Neural progenitor cell (in vitro differentiated cells): Measurements from ENCODE around the gene OPRL1. TPM values are rescaled to one million over a fixed set of nuclear protein-coding genes. Genes with fewer than 3 reads are reported as not detected.

Experiments used
- DNase-seq: peaks from one replicate; pipeline ENCODE4 v3.0.0-alpha.2; 2016; ENCODE audit warnings: low spot score
- H2AFZ ChIP-seq: fragments of 200-600 bp; sonication (generic); replicated peaks from 2 replicates; pipeline ENCODE4 v1.6.1; 2016; ENCODE audit warnings: antibody characterized with exemption
- H3F3A ChIP-seq: fragments of 200-600 bp; sonication (generic); 2 replicates; pipeline ENCODE4 v1.6.1; 2016; ENCODE audit warnings: antibody characterized with exemption, low read depth
- H3K27ac ChIP-seq: fragments of 200-600 bp; sonication (generic); 2 replicates; pipeline ENCODE4 v1.5.1; 2016; ENCODE audit warnings: mild to moderate bottlenecking
- H3K27me3 ChIP-seq: fragments of 200-600 bp; sonication (generic); 2 replicates; pipeline ENCODE4 v1.6.1; 2016; ENCODE audit warnings: mild to moderate bottlenecking, moderate library complexity
- H3K36me3 ChIP-seq: fragments of 200-600 bp; sonication (generic); 2 replicates; pipeline ENCODE4 v1.5.1; 2016
- H3K4me1 ChIP-seq: fragments of 200-600 bp; sonication (generic); 2 replicates; pipeline ENCODE4 v1.6.1; 2016; ENCODE audit warnings: mixed run types
- H3K4me2 ChIP-seq: fragments of 200-600 bp; sonication (generic); 2 replicates; pipeline ENCODE4 v1.6.1; 2016
- H3K4me3 ChIP-seq: fragments of 200-600 bp; sonication (generic); 2 replicates; pipeline ENCODE4 v1.5.1; 2016
- H3K79me2 ChIP-seq: fragments of 200-600 bp; sonication (generic); 2 replicates; pipeline ENCODE4 v1.6.1; 2016; ENCODE audit warnings: low read depth
- H3K9ac ChIP-seq: fragments of 200-600 bp; sonication (generic); 2 replicates; pipeline ENCODE4 v1.6.1; 2016
- H3K9me3 ChIP-seq: fragments of 200-600 bp; sonication (generic); 2 replicates; pipeline ENCODE4 v1.5.1; 2016; ENCODE audit warnings: low read depth
- H4K20me1 ChIP-seq: fragments of 200-600 bp; sonication (generic); 2 replicates; pipeline ENCODE4 v1.6.1; 2016; ENCODE audit warnings: low read depth
- H3K27ac Mint-ChIP-seq: 3 replicates; pipeline ENCODE4 v1.8.0; 2021; ENCODE audit warnings: mixed read lengths
- H3K27me3 Mint-ChIP-seq: 2 replicates; pipeline ENCODE4 v1.8.0; 2022; ENCODE audit warnings: low read depth, mild to moderate bottlenecking, inconsistent platforms, moderate library complexity, mixed read lengths; ENCODE audit not compliant: insufficient read depth
- H3K36me3 Mint-ChIP-seq: 3 replicates; pipeline ENCODE4 v1.8.0; 2021; ENCODE audit warnings: mixed read lengths
- H3K4me1 Mint-ChIP-seq: 3 replicates; pipeline ENCODE4 v1.8.0; 2021; ENCODE audit warnings: mixed read lengths
- H3K4me3 Mint-ChIP-seq: 3 replicates; pipeline ENCODE4 v1.8.0; 2021; ENCODE audit warnings: mild to moderate bottlenecking, moderate library complexity, mixed read lengths
- H3K9me3 Mint-ChIP-seq: 3 replicates; pipeline ENCODE4 v1.8.0; 2020; ENCODE audit warnings: mixed read lengths
- CTCF ChIP-seq: fragments of 200-600 bp; sonication (generic); IDR thresholded peaks from 2 replicates; pipeline ENCODE4 v1.5.1; 2017; ENCODE audit warnings: antibody characterized with exemption, mild to moderate bottlenecking
- EZH2 ChIP-seq: fragments of 200-600 bp; sonication (generic); IDR thresholded peaks from 2 replicates; pipeline ENCODE4 v1.6.1; 2017; ENCODE audit warnings: antibody characterized with exemption, mild to moderate bottlenecking, moderate library complexity
- EZH2phosphoT487 ChIP-seq: fragments of 200-600 bp; sonication (generic); IDR thresholded peaks from 2 replicates; pipeline ENCODE4 v1.6.1; 2017; ENCODE audit warnings: antibody characterized with exemption
- total RNA-seq: library from RNA; depleted of rRNA; stranded (reverse); fragments of >200 nt; gene quantifications from 2 replicates; pipeline ENCODE4 v1.2.3, GENCODE V29; 2015; ENCODE audit warnings: low replicate concordance

Gene OPRL1
- total RNA-seq, 1 donor from 2014 or later = 1.3 TPM

- no peak for DNase-seq
- no peaks in the 10 kb centered on the region for H3K9me3 ChIP-seq
- H3K27me3 ChIP-seq = peaks cover 3% of the 10 kb centered on the region
- Mint-ChIP-seq H3K27ac (no peak overlapping the region), H3K27me3 (peaks cover 20% of the 10 kb centered on the region), H3K9me3 (no peaks in the 10 kb centered on the region), H3K4me1 (peaks cover 2% of the 10 kb centered on the region), H3K4me3 (no peak overlapping the region), H3K36me3 (no peaks in the 10 kb centered on the region)
- no peaks in the 10 kb centered on the region for H3K36me3 ChIP-seq
- no peak overlapping the region for H2AFZ ChIP-seq
- no peaks in the 10 kb centered on the region for H3K79me2 ChIP-seq
- no peaks in the 10 kb centered on the region for H3F3A ChIP-seq
- no peak overlapping the region for H3K4me2 ChIP-seq
- H3K4me3 ChIP-seq = no peak overlapping the region
- TF ChIP-seq CTCF (no peak), EZH2 (no peak), EZH2phosphoT487 (no peak)
- H3K9ac ChIP-seq = no peak overlapping the region
- no peaks in the 10 kb centered on the region for H3K4me1 ChIP-seq
- no peaks in the 10 kb centered on the region for H4K20me1 ChIP-seq
- H3K27ac ChIP-seq = no peak overlapping the region
These were observed 29.1 kb downstream of the OPRL1 start for GRCh38 chr20:64108731-64109681.

GRCh38 chr20:64109831-64110391 lies 30.0 kb downstream of the OPRL1 start:
- peaks cover 2% of the 10 kb centered on the region for H3K4me1 Mint-ChIP-seq
- H3K4me3 Mint-ChIP-seq = no peak overlapping the region
- H3K27ac Mint-ChIP-seq = no peak overlapping the region
- Histone ChIP-seq H2AFZ (no peak overlapping the region), H4K20me1 (no peaks in the 10 kb centered on the region), H3K4me3 (no peak overlapping the region), H3K4me1 (no peaks in the 10 kb centered on the region), H3K27me3 (no peaks in the 10 kb centered on the region), H3K9ac (no peak overlapping the region), H3K36me3 (no peaks in the 10 kb centered on the region), H3F3A (no peaks in the 10 kb centered on the region), H3K79me2 (no peaks in the 10 kb centered on the region), H3K9me3 (no peaks in the 10 kb centered on the region), H3K27ac (no peak overlapping the region), H3K4me2 (no peak overlapping the region)
- no peaks in the 10 kb centered on the region for H3K36me3 Mint-ChIP-seq
- H3K9me3 Mint-ChIP-seq = no peaks in the 10 kb centered on the region
- TF ChIP-seq CTCF = no peak
- TF ChIP-seq EZH2phosphoT487 = no peak
- no peak for TF ChIP-seq EZH2
- no peak for DNase-seq
- peaks cover 20% of the 10 kb centered on the region for H3K27me3 Mint-ChIP-seq

- Mint-ChIP-seq H3K27me3 (peaks cover 20% of the 10 kb centered on the region), H3K36me3 (no peaks in the 10 kb centered on the region), H3K27ac (peak overlapping the region; percentile 14), H3K4me1 (peaks cover 2% of the 10 kb centered on the region), H3K4me3 (no peak overlapping the region), H3K9me3 (no peaks in the 10 kb centered on the region)
- Histone ChIP-seq H3K9me3 (no peaks in the 10 kb centered on the region), H3K79me2 (no peaks in the 10 kb centered on the region), H3K27me3 (no peaks in the 10 kb centered on the region), H3K27ac (no peak overlapping the region), H3K4me3 (no peak overlapping the region), H3K9ac (no peak overlapping the region), H3K36me3 (no peaks in the 10 kb centered on the region), H4K20me1 (no peaks in the 10 kb centered on the region), H3K4me2 (no peak overlapping the region), H2AFZ (no peak overlapping the region), H3F3A (no peaks in the 10 kb centered on the region), H3K4me1 (no peaks in the 10 kb centered on the region)
- no peak for TF ChIP-seq EZH2phosphoT487
- no peak for TF ChIP-seq EZH2
- TF ChIP-seq CTCF = no peak
- DNase-seq = no peak
These were observed 30.7 kb downstream of the OPRL1 start for GRCh38 chr20:64110411-64111068.
